Heart left ventricle (tissue), 16 donors: ENCODE results near the gene UVSSA. TPM values are rescaled to one million over a fixed set of nuclear protein-coding genes. Genes with fewer than 3 reads are reported as not detected.
"Not testable (repeated sequence)": the region's sequence is repeated elsewhere in the genome, so short reads cannot be mapped to it uniquely, and the experiment has no call there.

Experiments used
- ATAC-seq, 4 donors: fragments of 200-7000 bp; cut with Tn5 transposase; one replicate each; pipeline ENCODE4 v1.9.1; 2020 to 2022; ENCODE audit warnings: moderate library complexity in 4 of 4, mild to moderate bottlenecking in 3 of 4, moderate number of reproducible peaks in 1 of 4
- DNase-seq, 5 donors: peaks; one replicate each; pipeline ENCODE4 v3.0.0-alpha.2; 2020
- H3K27ac ChIP-seq, 12 donors: fragments of 200-600 bp; sonication (generic) in 4 of 12; one replicate each; pipeline versions ENCODE4 v1.5.0 to v1.8.0; 2016 to 2022; ENCODE audit warnings: mild to moderate bottlenecking in 2 of 12
- H3K27me3 ChIP-seq, 9 donors: fragments of 200-600 bp; sonication (generic) in 2 of 9; one replicate each; pipeline versions ENCODE4 v1.5.1 to v1.8.0; 2016 to 2022; ENCODE audit warnings: mild to moderate bottlenecking in 3 of 9
- H3K36me3 ChIP-seq, 9 donors: fragments of 200-600 bp; sonication (generic) in 2 of 9; one replicate each; pipeline versions ENCODE4 v1.5.0 to v1.8.0; 2018 to 2022; ENCODE audit warnings: mild to moderate bottlenecking in 2 of 9
- H3K4me1 ChIP-seq, 12 donors: fragments of 200-600 bp; sonication (generic) in 4 of 12; one replicate each; pipeline versions ENCODE4 v1.5.0 to v1.8.0; 2016 to 2022; ENCODE audit warnings: mild to moderate bottlenecking in 3 of 12
- H3K4me3 ChIP-seq, 12 donors: fragments of 200-600 bp; sonication (generic) in 4 of 12; one replicate each; pipeline versions ENCODE4 v1.5.0 to v1.8.0; 2017 to 2022; ENCODE audit warnings: mild to moderate bottlenecking in 9 of 12, moderate library complexity in 4 of 12
- H3K9me3 ChIP-seq, 12 donors: fragments of 200-600 bp; sonication (generic) in 4 of 12; one replicate each; pipeline versions ENCODE4 v1.5.0 to v1.8.0; 2016 to 2022; ENCODE audit warnings: mild to moderate bottlenecking in 1 of 12
- CTCF ChIP-seq, 12 donors: fragments of 200-600 bp; sonication (generic) in 4 of 12; IDR thresholded peaks; one replicate each; pipeline versions ENCODE4 v1.5.0 to v1.8.0; 2018 to 2022; ENCODE audit warnings: antibody characterized with exemption in 12 of 12, mild to moderate bottlenecking in 5 of 12
- POLR2A ChIP-seq, 2 donors: fragments of 450-650 bp; IDR thresholded peaks; one replicate each; pipeline ENCODE4 v1.6.1; 2017; ENCODE audit warnings: antibody characterized with exemption in 2 of 2, mild to moderate bottlenecking in 2 of 2, moderate library complexity in 2 of 2
- WGBS, 4 donors: extraction: QIAGEN DNeasy Blood & Tissue Kit in 2 of 4; methylation state at CpG; one replicate each; pipeline versions ENCODE4 v1.1.5 to v1.1.7; 2013 to 2018; 5-methylcytosine and 5-hydroxymethylcytosine counted together
- intact Hi-C, 10 donors: fragments of 100-400 bp; cut with DNase I; formaldehyde crosslinking; loops; one replicate each; pipeline versions ENCODE4 v1.11.1 to v1.14.2; 2022
- polyA plus RNA-seq, 2 donors: library from polyadenylated mRNA; stranded (reverse); fragments of 200-250 nt; gene quantifications; one replicate each; pipeline ENCODE4 v1.2.3, GENCODE V29; 2013
- total RNA-seq, 9 donors: library from RNA; depleted of rRNA in 2 of 9; stranded (reverse); fragments of >200 nt in 2 of 9; fragmentation: NEBNext Ultra II Directional in 3 of 9; extraction: Animal tissue kit (Norgen Biotek cat#: 25700) in 3 of 9; gene quantifications; one replicate each; pipeline versions ENCODE4 v1.1.0 to v1.2.4, GENCODE V29; 2016 to 2023
- donor health status: ischemic (EF 13 %, LVEDD 7.1; RV severe dilation, severe dysfunction).
- donor health status: healthy with polysubstance abuse.
- donor health status: DM: no; HTN: yes; CAD: no.
- donor health status: DM: no; HTN: no; CAD: no.
- donor health status: ischemic (EF 25% LVEDD 6.9; RV normal size, moderate dysfunction).
- donor health status: ischemic (EF 25% LVEDD 5.7; RV mildly dilated, moderate dysfunction).
- donor health status: healthy.
- donor health status: DM: yes; HTN: yes; CAD: no.
- donor health status: ischemic (EF 35%, LVEDD 5.7; RV mildly dilated, moderate dysfunction).
- donor health status: nonischemic (EF 11% LVEDD 7.7; RV severe dilation, severe dysfunction).
- donor health status: DM: yes; HTN: yes; CAD: no.
- donor health status: PGD.
- donor health status: ischemic (EF 29% LVEDD 5.4; RV normal size, mild dysfunction).
- donor health status: nonischemic (EF 23%, LVEDD 6.1; RV moderate dilation, normal function).

UVSSA gene
- total and polyA plus RNA-seq, 11 donors: 4.7 to 14.2 (median 6.7) TPM

- no peak overlapping the region for H3K4me3 ChIP-seq
- intact Hi-C loops: no loop called here
- no peak for ATAC-seq
- H3K36me3 ChIP-seq: peaks cover 0 to 52% (median 24%) of the 10 kb centered on the region in 9 donors
- DNase-seq: peak in 3 of 5 donors; percentile 20 to 58 (median 20)
- no peaks in the 10 kb centered on the region for H3K4me1 ChIP-seq
- 96 to 98% (median 96%) methylated on average over 21 to 44 of the region's 44 CpGs for WGBS, 4 donors
- no peaks in the 10 kb centered on the region for H3K27me3 ChIP-seq
- no peak overlapping the region for H3K27ac ChIP-seq
- TF ChIP-seq CTCF (IDR thresholded peaks at IDR 0.05) (no peak), POLR2A (IDR thresholded peaks at IDR 0.05) (no peak)
- peaks cover 0 to 20% (median 10%) of the 10 kb centered on the region in 12 donors for H3K9me3 ChIP-seq
Observed at GRCh38 chr4:1385373-1386340, 38.6 kb downstream of the UVSSA start.

- H3K27ac ChIP-seq, H3K4me3 ChIP-seq, intact Hi-C loops, DNase-seq, ATAC-seq, H3K27me3 ChIP-seq, H3K4me1 ChIP-seq: not testable (repeated sequence)
- 96 to 99% (median 98%) methylated on average over 5 of the region's 5 CpGs for WGBS, 4 donors
- Histone ChIP-seq H3K9me3 (peaks cover 0 to 44% (median 20%) of the 10 kb centered on the region in 12 donors), H3K36me3 (peaks cover 0 to 44% (median 13%) of the 10 kb centered on the region in 9 donors)
Observed at GRCh38 chr4:1393363-1393762, 46.4 kb downstream of the UVSSA start.

GRCh38 chr4:1393866-1394265, 46.9 kb downstream of the UVSSA start:
- 86 to 98% (median 96%) methylated on average over 10 of the region's 10 CpGs for WGBS, 4 donors
- Histone ChIP-seq H3K4me3 (no peak overlapping the region), H3K9me3 (peaks cover 0 to 39% (median 15%) of the 10 kb centered on the region in 12 donors), H3K36me3 (peaks cover 0 to 43% (median 13%) of the 10 kb centered on the region in 9 donors), H3K27ac (no peak overlapping the region), H3K27me3 (no peaks in the 10 kb centered on the region), H3K4me1 (no peaks in the 10 kb centered on the region)
- no peak for TF ChIP-seq POLR2A (IDR thresholded peaks at IDR 0.05)
- TF ChIP-seq CTCF (IDR thresholded peaks at IDR 0.05): no peak
- intact Hi-C loops: no loop called here
- ATAC-seq (no peak), DNase-seq (peak in 3 of 5 donors; percentile 12 to 14 (median 14))

- 96 to 97% (median 96%) methylated on average over 24 to 54 of the region's 63 CpGs for WGBS, 4 donors
- H3K27ac ChIP-seq, ATAC-seq, H3K27me3 ChIP-seq, H3K4me3 ChIP-seq, intact Hi-C loops, H3K4me1 ChIP-seq: not testable (repeated sequence)
- peak in 2 of 5 donors; percentile 12 to 40 for DNase-seq
- Histone ChIP-seq H3K36me3 (peaks cover 0 to 34% (median 13%) of the 10 kb centered on the region in 9 donors), H3K9me3 (peaks cover 0 to 32% (median 12%) of the 10 kb centered on the region in 12 donors)
Observed at GRCh38 chr4:1394554-1395388, 47.8 kb downstream of the UVSSA start.

- H3K4me1 ChIP-seq, H3K27ac ChIP-seq, intact Hi-C loops, ATAC-seq, H3K4me3 ChIP-seq: not testable (repeated sequence)
- Histone ChIP-seq H3K9me3 (peaks cover 0 to 32% (median 12%) of the 10 kb centered on the region in 12 donors), H3K27me3 (peaks cover 2 to 12% (median 7%) of the 10 kb centered on the region in 9 donors), H3K36me3 (peaks cover 0 to 33% (median 13%) of the 10 kb centered on the region in 9 donors)
- DNase-seq: peak in 1 of 5 donors; percentile 27
- 90 to 98% (median 96%) methylated on average over 22 to 26 of the region's 26 CpGs for WGBS, 4 donors
Observed at GRCh38 chr4:1395389-1395820, 48.4 kb downstream of the UVSSA start.
